Mesodermal cell (in vitro differentiated cells): ENCODE data around the gene TOM1L2.
"Not testable (repeated sequence)": the region's sequence is repeated elsewhere in the genome, so short reads cannot be mapped to it uniquely, and the experiment has no call there.

Experiments used
- H3K27ac ChIP-seq: 2 replicates; pipeline ENCODE4 v1.7.0; 2013; ENCODE audit warnings: mild to moderate bottlenecking, low read depth, low read length, moderate library complexity; ENCODE audit not compliant: severe bottlenecking
- H3K36me3 ChIP-seq: 2 replicates; pipeline ENCODE4 v1.7.1; 2013; ENCODE audit warnings: mild to moderate bottlenecking, low read length, moderate library complexity; ENCODE audit not compliant: control insufficient read depth, insufficient read depth
- H3K4me1 ChIP-seq: one replicate; pipeline ENCODE4 v1.7.1; 2013; ENCODE audit warnings: mild to moderate bottlenecking, low read length; ENCODE audit not compliant: insufficient read depth, control insufficient read depth, poor library complexity, severe bottlenecking
- H3K4me3 ChIP-seq: 2 replicates; pipeline ENCODE4 v1.7.0; 2013; ENCODE audit warnings: low read length, control low read depth, mild to moderate bottlenecking; ENCODE audit not compliant: insufficient read depth, poor library complexity, severe bottlenecking; ENCODE audit errors: extremely low read depth
- H3K9me3 ChIP-seq: 2 replicates; pipeline ENCODE4 v1.7.1; 2013; ENCODE audit warnings: mild to moderate bottlenecking, low read length, moderate library complexity; ENCODE audit not compliant: control insufficient read depth
- WGBS, 2 experiments: methylation state at CpG; one replicate each; pipeline ENCODE4 v1.1.5; 2013; ENCODE audit warnings: missing lambda C conversion rate in 2 of 2; ENCODE audit not compliant: insufficient coverage in 2 of 2; 5-methylcytosine and 5-hydroxymethylcytosine counted together

TOM1L2 gene

GRCh38 chr17:17958982-17959381 is 13.2 kb downstream of the TOM1L2 start:
- WGBS, 2 experiments, result 96 to 100% methylated on average over 4 of the region's 5 CpGs
- Histone ChIP-seq H3K4me1 (peaks cover 34% of the 10 kb centered on the region), H3K9me3 (no peaks in the 10 kb centered on the region), H3K27ac (no peak overlapping the region), H3K36me3 (peaks cover 16% of the 10 kb centered on the region), H3K4me3 (no peak overlapping the region)

- no peak overlapping the region for H3K27ac ChIP-seq
- H3K9me3 ChIP-seq, result no peaks in the 10 kb centered on the region
- 96 to 100% methylated on average over 5 to 6 of the region's 7 CpGs for WGBS, 2 experiments
- no peak overlapping the region for H3K4me3 ChIP-seq
- peaks cover 16% of the 10 kb centered on the region for H3K36me3 ChIP-seq
- H3K4me1 ChIP-seq, result peaks cover 31% of the 10 kb centered on the region
Measured at GRCh38 chr17:17957584-17957916, 14.7 kb downstream of the TOM1L2 start.

GRCh38 chr17:17955790-17956341 is 16.3 kb downstream of the TOM1L2 start:
- not testable (repeated sequence) for H3K9me3 ChIP-seq, H3K27ac ChIP-seq, H3K4me3 ChIP-seq
- 96% methylated on average over 11 of the region's 12 CpGs for WGBS, 2 experiments
- Histone ChIP-seq H3K4me1 (peaks cover 36% of the 10 kb centered on the region), H3K36me3 (peaks cover 16% of the 10 kb centered on the region)

GRCh38 chr17:17954079-17954478 is 18.1 kb downstream of the TOM1L2 start:
- H3K36me3 ChIP-seq, result peaks cover 16% of the 10 kb centered on the region
- no peaks in the 10 kb centered on the region for H3K9me3 ChIP-seq
- no peak overlapping the region for H3K4me3 ChIP-seq
- no peak overlapping the region for H3K27ac ChIP-seq
- H3K4me1 ChIP-seq, result peaks cover 20% of the 10 kb centered on the region
- WGBS, 2 experiments, result no CpG with 5 or more reads among the region's 3 CpGs

- no peaks in the 10 kb centered on the region for H3K9me3 ChIP-seq
- H3K36me3 ChIP-seq, result peaks cover 16% of the 10 kb centered on the region
- WGBS, 2 experiments, result 100% methylated on average over 1 of the region's 3 CpGs; no CpG with 5 or more reads in 1 of the 2 experiments
- no peak overlapping the region for H3K27ac ChIP-seq
- H3K4me3 ChIP-seq, result no peak overlapping the region
- H3K4me1 ChIP-seq, result peaks cover 6% of the 10 kb centered on the region
Measured at GRCh38 chr17:17952691-17953090, 19.5 kb downstream of the TOM1L2 start.

GRCh38 chr17:17951524-17951923 is 20.7 kb downstream of the TOM1L2 start:
- Histone ChIP-seq H3K27ac (peak overlapping the region; percentile 24), H3K4me3 (no peak overlapping the region), H3K4me1 (peaks cover 5% of the 10 kb centered on the region), H3K36me3 (peaks cover 16% of the 10 kb centered on the region), H3K9me3 (no peaks in the 10 kb centered on the region)
- 65 to 100% methylated on average over 2 to 4 of the region's 5 CpGs for WGBS, 2 experiments

GRCh38 chr17:17950806-17951205 is 21.4 kb downstream of the TOM1L2 start:
- Histone ChIP-seq H3K36me3 (peaks cover 15% of the 10 kb centered on the region), H3K4me1 (peaks cover 5% of the 10 kb centered on the region), H3K4me3 (no peak overlapping the region), H3K27ac (no peak overlapping the region), H3K9me3 (no peaks in the 10 kb centered on the region)
- WGBS, 2 experiments, result 83 to 90% methylated on average over 1 of the region's 1 CpG

GRCh38 chr17:17950347-17950746 is 21.9 kb downstream of the TOM1L2 start:
- Histone ChIP-seq H3K4me1 (peaks cover 5% of the 10 kb centered on the region), H3K4me3 (no peak overlapping the region), H3K9me3 (no peaks in the 10 kb centered on the region), H3K36me3 (peaks cover 11% of the 10 kb centered on the region), H3K27ac (no peak overlapping the region)
- 93 to 98% methylated on average over 4 to 5 of the region's 7 CpGs for WGBS, 2 experiments

GRCh38 chr17:17947966-17948365 is 24.2 kb downstream of the TOM1L2 start:
- H3K36me3 ChIP-seq, result no peaks in the 10 kb centered on the region

GRCh38 chr17:17947309-17947708 is 24.9 kb downstream of the TOM1L2 start:
- no peak overlapping the region for H3K4me3 ChIP-seq
- WGBS, 2 experiments, result 90 to 99% methylated on average over 1 to 4 of the region's 5 CpGs
- H3K9me3 ChIP-seq, result no peaks in the 10 kb centered on the region
- peaks cover 23% of the 10 kb centered on the region for H3K4me1 ChIP-seq
- no peak overlapping the region for H3K27ac ChIP-seq
- H3K36me3 ChIP-seq, result no peaks in the 10 kb centered on the region

More at GRCh38 chr17:17947966-17948365, 24.2 kb downstream of the TOM1L2 start:
- Histone ChIP-seq H3K9me3 (no peaks in the 10 kb centered on the region), H3K4me1 (peaks cover 16% of the 10 kb centered on the region), H3K27ac (no peak overlapping the region), H3K4me3 (no peak overlapping the region)
- 100% methylated on average over 1 of the region's 1 CpG for WGBS, 2 experiments

- Histone ChIP-seq H3K27ac (no peak overlapping the region), H3K9me3 (no peaks in the 10 kb centered on the region), H3K4me3 (no peak overlapping the region), H3K36me3 (no peaks in the 10 kb centered on the region), H3K4me1 (peaks cover 30% of the 10 kb centered on the region)
- no CpG with 5 or more reads among the region's 3 CpGs for WGBS, 2 experiments
Measured at GRCh38 chr17:17946093-17946492, 26.1 kb downstream of the TOM1L2 start.
